ENCODE measurements around the gene GAB2. TPM values are rescaled to one million over a fixed set of nuclear protein-coding genes. Genes with fewer than 3 reads are reported as not detected.
A peak's percentile ranks its signal among the peaks of the same experiment; 100 is the strongest.

GAB2 gene
- total RNA-seq, 2 experiments from 2014 or later = 10.7 to 11.9 TPM

DNA sequence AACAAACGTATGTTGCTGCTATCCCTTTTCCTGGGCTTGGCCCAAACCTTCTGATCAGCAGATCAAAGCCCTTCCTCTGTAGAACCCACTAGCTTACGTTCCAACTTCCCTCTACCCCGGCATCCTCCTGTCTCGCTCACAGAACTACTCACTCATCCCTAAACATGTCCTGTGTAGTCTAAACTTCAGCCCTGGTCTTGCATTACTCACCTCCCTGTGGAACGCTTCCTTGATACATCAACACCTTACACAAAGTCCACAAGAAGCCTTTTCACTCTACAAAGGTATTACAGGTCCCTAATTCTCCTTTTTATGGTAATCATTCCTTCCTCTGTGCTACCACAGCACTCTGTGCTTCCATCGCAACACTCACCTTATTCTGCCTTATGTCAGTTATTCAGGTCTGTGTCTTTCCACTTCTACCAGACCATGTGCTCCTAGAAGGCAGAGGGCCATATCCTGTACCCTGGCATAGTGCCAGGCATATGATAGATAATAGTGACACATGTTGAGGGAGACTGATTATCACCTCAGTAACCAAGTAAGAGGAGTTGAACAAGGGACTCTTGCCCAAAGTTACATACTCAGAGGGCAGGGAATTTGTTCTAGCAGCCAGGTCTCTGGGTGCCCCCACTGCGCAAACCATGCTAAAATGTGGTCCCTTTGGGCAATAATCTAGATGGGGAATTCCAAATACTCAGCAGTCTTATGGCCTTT, 187.3 kb downstream of the GAB2 start:
- H3K4me3 Mint-ChIP-seq = no peak overlapping the region
- no peaks in the 10 kb centered on the region for H3K36me3 Mint-ChIP-seq (ENCODE audit: low read depth)
- Histone ChIP-seq H3K4me3 (ENCODE audit: low read length) (no peak overlapping the region), H3K4me1 (ENCODE audit: insufficient read depth, low read length) (no peaks in the 10 kb centered on the region), H3K36me3 (ENCODE audit: insufficient read depth, low read length) (no peaks in the 10 kb centered on the region), H3K27me3 (ENCODE audit: control insufficient read depth in 1 of 2, insufficient read depth in 2 of 2, low read length in 2 of 2) (no peaks in the 10 kb centered on the region), H3K9me3 (ENCODE audit: control insufficient read depth in 1 of 2, insufficient read depth in 1 of 2, low read length in 2 of 2) (no peaks in the 10 kb centered on the region), H3K27ac (ENCODE audit: low read depth in 1 of 2, low read length in 2 of 2) (no peak overlapping the region)
- no peak overlapping the region for H3K27ac Mint-ChIP-seq
- no peak for DNase-seq
- H3K4me1 Mint-ChIP-seq (ENCODE audit: low read depth) = peaks cover 9% of the 10 kb centered on the region
- ATAC-seq (ENCODE audit: poor library complexity) = no peak
- POLR2A ChIA-PET = no interaction called here
- TF ChIP-seq, protein P1, sequence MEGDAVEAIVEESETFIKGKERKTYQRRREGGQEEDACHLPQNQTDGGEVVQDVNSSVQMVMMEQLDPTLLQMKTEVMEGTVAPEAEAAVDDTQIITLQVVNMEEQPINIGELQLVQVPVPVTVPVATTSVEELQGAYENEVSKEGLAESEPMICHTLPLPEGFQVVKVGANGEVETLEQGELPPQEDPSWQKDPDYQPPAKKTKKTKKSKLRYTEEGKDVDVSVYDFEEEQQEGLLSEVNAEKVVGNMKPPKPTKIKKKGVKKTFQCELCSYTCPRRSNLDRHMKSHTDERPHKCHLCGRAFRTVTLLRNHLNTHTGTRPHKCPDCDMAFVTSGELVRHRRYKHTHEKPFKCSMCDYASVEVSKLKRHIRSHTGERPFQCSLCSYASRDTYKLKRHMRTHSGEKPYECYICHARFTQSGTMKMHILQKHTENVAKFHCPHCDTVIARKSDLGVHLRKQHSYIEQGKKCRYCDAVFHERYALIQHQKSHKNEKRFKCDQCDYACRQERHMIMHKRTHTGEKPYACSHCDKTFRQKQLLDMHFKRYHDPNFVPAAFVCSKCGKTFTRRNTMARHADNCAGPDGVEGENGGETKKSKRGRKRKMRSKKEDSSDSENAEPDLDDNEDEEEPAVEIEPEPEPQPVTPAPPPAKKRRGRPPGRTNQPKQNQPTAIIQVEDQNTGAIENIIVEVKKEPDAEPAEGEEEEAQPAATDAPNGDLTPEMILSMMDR (IDR thresholded peaks at IDR 0.05) = no peak
- no peaks in the 10 kb centered on the region for H3K27me3 Mint-ChIP-seq
- intact Hi-C loops (cut with DNase I, micrococcal nuclease) = no loop called here
- no peaks in the 10 kb centered on the region for H3K9me3 Mint-ChIP-seq
- CTCF ChIA-PET = no interaction called here

DNA sequence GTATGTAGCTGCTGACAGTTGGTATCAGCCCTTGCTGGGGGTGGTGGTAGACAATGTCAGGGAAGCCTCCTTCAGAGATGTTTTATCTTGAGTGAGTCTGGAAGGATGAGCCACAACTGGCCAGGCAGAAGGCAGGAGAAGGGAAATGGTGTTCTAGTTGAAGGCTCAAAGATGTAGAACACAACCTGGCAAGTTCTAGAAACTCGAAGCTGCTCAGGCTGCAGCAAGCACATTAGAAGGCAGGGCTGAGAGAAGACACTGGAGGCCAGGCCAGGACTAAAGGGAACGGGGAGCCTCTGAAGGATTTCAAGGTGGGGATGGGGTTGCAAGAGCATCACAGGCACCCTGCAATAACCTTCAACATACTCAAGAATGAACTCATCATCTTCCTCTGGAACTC, 188.5 kb downstream of the GAB2 start:
- peaks cover 9% of the 10 kb centered on the region for H3K4me1 Mint-ChIP-seq (ENCODE audit: low read depth)
- Histone ChIP-seq H3K9me3 (ENCODE audit: control insufficient read depth in 1 of 2, insufficient read depth in 1 of 2, low read length in 2 of 2) (no peaks in the 10 kb centered on the region), H3K4me3 (ENCODE audit: low read length) (no peak overlapping the region), H3K36me3 (ENCODE audit: insufficient read depth, low read length) (peaks cover 3% of the 10 kb centered on the region), H3K4me1 (ENCODE audit: insufficient read depth, low read length) (no peaks in the 10 kb centered on the region), H3K27me3 (ENCODE audit: control insufficient read depth in 1 of 2, insufficient read depth in 2 of 2, low read length in 2 of 2) (no peaks in the 10 kb centered on the region), H3K27ac (ENCODE audit: low read depth in 1 of 2, low read length in 2 of 2) (no peak overlapping the region)
- TF ChIP-seq, protein P1 (IDR thresholded peaks at IDR 0.05) = no peak
- DNase-seq = no peak
- H3K4me3 Mint-ChIP-seq = no peak overlapping the region
- POLR2A ChIA-PET = no interaction called here
- no peak overlapping the region for H3K27ac Mint-ChIP-seq
- ATAC-seq (ENCODE audit: poor library complexity) = no peak
- H3K36me3 Mint-ChIP-seq (ENCODE audit: low read depth) = no peaks in the 10 kb centered on the region
- no peaks in the 10 kb centered on the region for H3K9me3 Mint-ChIP-seq
- intact Hi-C loops (cut with DNase I, micrococcal nuclease) = no loop called here
- H3K27me3 Mint-ChIP-seq = no peaks in the 10 kb centered on the region
- CTCF ChIA-PET = interaction anchor here (1.3 to 1.6 kb wide), 2 partner anchors 17 to 79 kb away, joined by 3 to 6 read pairs; no protein-coding TSS in a partner anchor

DNA sequence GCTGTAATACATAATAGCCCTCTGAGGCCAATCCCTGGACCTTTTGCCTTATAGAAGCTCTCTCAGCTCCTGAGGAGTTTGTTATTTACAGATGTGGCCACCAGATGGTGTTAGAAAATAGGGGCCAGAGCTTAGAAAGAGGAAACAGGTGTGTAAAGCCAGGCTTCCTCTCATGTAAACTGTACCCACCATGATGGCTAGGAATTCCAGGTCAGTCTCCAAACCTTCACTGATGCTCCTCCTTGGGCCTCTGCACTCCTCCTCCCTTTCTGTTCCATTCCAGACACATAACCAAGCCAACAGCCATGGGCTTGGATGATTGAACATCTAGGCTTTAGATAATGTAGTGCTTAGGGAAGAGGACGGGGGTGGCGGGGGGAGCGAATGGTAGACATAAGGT, 189.2 kb downstream of the GAB2 start:
- Histone ChIP-seq H3K27ac (ENCODE audit: low read depth in 1 of 2, low read length in 2 of 2) (no peak overlapping the region), H3K27me3 (ENCODE audit: control insufficient read depth in 1 of 2, insufficient read depth in 2 of 2, low read length in 2 of 2) (no peaks in the 10 kb centered on the region), H3K4me1 (ENCODE audit: insufficient read depth, low read length) (peaks cover under 1% of the 10 kb centered on the region), H3K4me3 (ENCODE audit: low read length) (no peak overlapping the region), H3K36me3 (ENCODE audit: insufficient read depth, low read length) (peaks cover 3% of the 10 kb centered on the region), H3K9me3 (ENCODE audit: control insufficient read depth in 1 of 2, insufficient read depth in 1 of 2, low read length in 2 of 2) (no peaks in the 10 kb centered on the region)
- no peak overlapping the region for H3K27ac Mint-ChIP-seq
- peak in 4 of 14 experiments; percentile 15 to 53 (median 41) for DNase-seq
- H3K4me3 Mint-ChIP-seq = no peak overlapping the region
- TF ChIP-seq, protein P1 (IDR thresholded peaks at IDR 0.05) = peak; percentile 22
- H3K36me3 Mint-ChIP-seq (ENCODE audit: low read depth) = no peaks in the 10 kb centered on the region
- H3K4me1 Mint-ChIP-seq (ENCODE audit: low read depth) = peaks cover 12% of the 10 kb centered on the region
- peak; percentile 64 for ATAC-seq (ENCODE audit: poor library complexity)
- intact Hi-C loops (cut with DNase I, micrococcal nuclease) = no loop called here
- ChIA-PET POLR2A (no interaction called here), CTCF (interaction anchor here (0.6 to 1.6 kb wide), 9 partner anchors 10 to 336 kb away, joined by 3 to 6 read pairs (median 4); no protein-coding TSS in a partner anchor)
- H3K9me3 Mint-ChIP-seq = no peaks in the 10 kb centered on the region
- no peaks in the 10 kb centered on the region for H3K27me3 Mint-ChIP-seq

All from CD4-positive, alpha-beta T cell (primary cell).